Measurements from ENCODE around the gene HDAC1. TPM values are rescaled to one million over a fixed set of nuclear protein-coding genes. Genes with fewer than 3 reads are reported as not detected.
"Not testable (repeated sequence)": the region's sequence is repeated elsewhere in the genome, so short reads cannot be mapped to it uniquely, and the experiment has no call there.

Gene HDAC1
- total RNA-seq, 1 donor from 2014 or later: 36.9 TPM

- Mint-ChIP-seq H3K27me3 (ENCODE audit: unreplicated experiment) (no peaks in the 10 kb centered on the region), H3K4me1 (ENCODE audit: low read depth, unreplicated experiment) (no peaks in the 10 kb centered on the region), H3K9me3 (ENCODE audit: unreplicated experiment) (no peaks in the 10 kb centered on the region), H3K4me3 (ENCODE audit: unreplicated experiment) (no peak overlapping the region), H3K36me3 (ENCODE audit: unreplicated experiment) (no peaks in the 10 kb centered on the region), H3K27ac (ENCODE audit: unreplicated experiment) (no peak overlapping the region)
- no peak for DNase-seq
- TF ChIP-seq CTCF (IDR thresholded peaks at IDR 0.05; ENCODE audit: partially characterized antibody, unreplicated experiment): no peak
These were observed 5.1 kb upstream of the HDAC1 start for GRCh38 chr1:32286763-32287162.

GRCh38 chr1:32289256-32289655 is 2.6 kb upstream of the HDAC1 start:
- Mint-ChIP-seq H3K4me3 (ENCODE audit: unreplicated experiment) (no peak overlapping the region), H3K36me3 (ENCODE audit: unreplicated experiment) (no peaks in the 10 kb centered on the region), H3K27ac (ENCODE audit: unreplicated experiment) (no peak overlapping the region), H3K4me1 (ENCODE audit: low read depth, unreplicated experiment) (no peaks in the 10 kb centered on the region), H3K9me3 (ENCODE audit: unreplicated experiment) (peaks cover 2% of the 10 kb centered on the region), H3K27me3 (ENCODE audit: unreplicated experiment) (peaks cover 2% of the 10 kb centered on the region)
- no peak for TF ChIP-seq CTCF (IDR thresholded peaks at IDR 0.05; ENCODE audit: partially characterized antibody, unreplicated experiment)
- no peak for DNase-seq

GRCh38 chr1:32291145-32291707 is 657 bp upstream of the HDAC1 start:
- no peak for TF ChIP-seq CTCF (IDR thresholded peaks at IDR 0.05; ENCODE audit: partially characterized antibody, unreplicated experiment)
- Mint-ChIP-seq H3K36me3 (ENCODE audit: unreplicated experiment) (no peaks in the 10 kb centered on the region), H3K27ac (ENCODE audit: unreplicated experiment) (no peak overlapping the region), H3K27me3 (ENCODE audit: unreplicated experiment) (peaks cover 4% of the 10 kb centered on the region), H3K9me3 (ENCODE audit: unreplicated experiment) (peaks cover 2% of the 10 kb centered on the region), H3K4me1 (ENCODE audit: low read depth, unreplicated experiment) (no peaks in the 10 kb centered on the region), H3K4me3 (ENCODE audit: unreplicated experiment) (peak overlapping the region; percentile 81)
- DNase-seq: no peak

GRCh38 chr1:32298211-32298610 is 6.3 kb downstream of the HDAC1 start:
- H3K36me3 Mint-ChIP-seq (ENCODE audit: unreplicated experiment); H3K4me1 Mint-ChIP-seq (ENCODE audit: low read depth, unreplicated experiment); H3K9me3 Mint-ChIP-seq (ENCODE audit: unreplicated experiment); DNase-seq; H3K27me3 Mint-ChIP-seq (ENCODE audit: unreplicated experiment); H3K4me3 Mint-ChIP-seq (ENCODE audit: unreplicated experiment); H3K27ac Mint-ChIP-seq (ENCODE audit: unreplicated experiment): not testable (repeated sequence)

GRCh38 chr1:32299327-32299726 is 7.4 kb downstream of the HDAC1 start:
- Mint-ChIP-seq H3K27me3 (ENCODE audit: unreplicated experiment) (peaks cover 2% of the 10 kb centered on the region), H3K9me3 (ENCODE audit: unreplicated experiment) (peaks cover 2% of the 10 kb centered on the region), H3K27ac (ENCODE audit: unreplicated experiment) (no peak overlapping the region), H3K4me3 (ENCODE audit: unreplicated experiment) (no peak overlapping the region), H3K4me1 (ENCODE audit: low read depth, unreplicated experiment) (no peaks in the 10 kb centered on the region), H3K36me3 (ENCODE audit: unreplicated experiment) (peaks cover 4% of the 10 kb centered on the region)
- DNase-seq: no peak
- TF ChIP-seq CTCF (IDR thresholded peaks at IDR 0.05; ENCODE audit: partially characterized antibody, unreplicated experiment): no peak
